AG10803 (cell line): ENCODE data around the gene JARID2.

ENCODE experiments used
- DNase-seq: peaks from one replicate; pipeline ENCODE4 v3.0.0; 2010; ENCODE audit warnings: low read depth
- H3K4me3 ChIP-seq: 2 replicates; pipeline ENCODE4 v1.5.1; 2011; ENCODE audit warnings: mild to moderate bottlenecking, low read length, control low read depth
- TF ChIP-seq, protein P1 (sequence below): conservative IDR thresholded peaks from 2 replicates; pipeline ENCODE4 v1.5.1; 2011; ENCODE audit warnings: mild to moderate bottlenecking, low read length, control low read depth, inconsistent platforms

Gene JARID2

DNA sequence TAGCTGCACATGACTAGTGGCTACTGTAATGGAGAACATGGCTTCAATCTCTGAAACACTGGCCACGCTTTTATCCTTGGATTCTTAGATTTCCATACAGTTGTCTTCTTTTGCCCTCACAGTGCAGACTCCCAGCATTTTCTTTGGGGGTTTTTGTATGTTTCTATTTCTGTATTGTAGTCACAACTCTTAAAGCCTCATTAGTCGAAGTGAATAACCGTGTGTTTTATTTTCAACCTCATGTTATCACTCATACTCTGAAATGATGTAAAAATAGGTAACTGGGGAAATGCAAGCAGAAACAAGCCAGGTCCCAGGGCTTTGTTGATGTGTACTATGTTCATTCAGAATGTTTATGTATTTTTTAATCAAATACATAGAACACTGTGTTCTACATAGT, 162.9 kb downstream of the JARID2 start:
- H3K4me3 ChIP-seq = no peak overlapping the region
- TF ChIP-seq, protein P1, sequence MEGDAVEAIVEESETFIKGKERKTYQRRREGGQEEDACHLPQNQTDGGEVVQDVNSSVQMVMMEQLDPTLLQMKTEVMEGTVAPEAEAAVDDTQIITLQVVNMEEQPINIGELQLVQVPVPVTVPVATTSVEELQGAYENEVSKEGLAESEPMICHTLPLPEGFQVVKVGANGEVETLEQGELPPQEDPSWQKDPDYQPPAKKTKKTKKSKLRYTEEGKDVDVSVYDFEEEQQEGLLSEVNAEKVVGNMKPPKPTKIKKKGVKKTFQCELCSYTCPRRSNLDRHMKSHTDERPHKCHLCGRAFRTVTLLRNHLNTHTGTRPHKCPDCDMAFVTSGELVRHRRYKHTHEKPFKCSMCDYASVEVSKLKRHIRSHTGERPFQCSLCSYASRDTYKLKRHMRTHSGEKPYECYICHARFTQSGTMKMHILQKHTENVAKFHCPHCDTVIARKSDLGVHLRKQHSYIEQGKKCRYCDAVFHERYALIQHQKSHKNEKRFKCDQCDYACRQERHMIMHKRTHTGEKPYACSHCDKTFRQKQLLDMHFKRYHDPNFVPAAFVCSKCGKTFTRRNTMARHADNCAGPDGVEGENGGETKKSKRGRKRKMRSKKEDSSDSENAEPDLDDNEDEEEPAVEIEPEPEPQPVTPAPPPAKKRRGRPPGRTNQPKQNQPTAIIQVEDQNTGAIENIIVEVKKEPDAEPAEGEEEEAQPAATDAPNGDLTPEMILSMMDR = no peak
- no peak for DNase-seq

- H3K4me3 ChIP-seq = no peak overlapping the region
- TF ChIP-seq, protein P1 = no peak
- no peak for DNase-seq
These were observed 163.6 kb downstream of the JARID2 start for GRCh38 chr6:15409301-15410125.

DNA sequence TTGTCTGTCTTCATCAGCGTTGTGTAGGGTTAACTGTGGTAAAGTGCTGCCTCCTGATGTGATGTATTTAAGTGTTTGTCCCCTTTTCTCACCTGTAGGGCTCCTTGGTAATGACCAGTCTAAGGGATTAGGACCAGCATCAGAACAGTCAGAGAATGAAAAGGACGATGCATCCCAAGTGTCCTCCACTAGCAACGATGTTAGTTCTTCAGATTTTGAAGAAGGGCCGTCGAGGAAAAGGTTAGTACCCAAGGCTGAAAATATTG, 164.2 kb downstream of the JARID2 start:
- no peak for DNase-seq
- no peak overlapping the region for H3K4me3 ChIP-seq
- TF ChIP-seq, protein P1 = no peak

GRCh38 chr6:15410752-15411151, 164.9 kb downstream of the JARID2 start:
- DNase-seq = no peak
- TF ChIP-seq, protein P1 = no peak
- H3K4me3 ChIP-seq = no peak overlapping the region

DNA sequence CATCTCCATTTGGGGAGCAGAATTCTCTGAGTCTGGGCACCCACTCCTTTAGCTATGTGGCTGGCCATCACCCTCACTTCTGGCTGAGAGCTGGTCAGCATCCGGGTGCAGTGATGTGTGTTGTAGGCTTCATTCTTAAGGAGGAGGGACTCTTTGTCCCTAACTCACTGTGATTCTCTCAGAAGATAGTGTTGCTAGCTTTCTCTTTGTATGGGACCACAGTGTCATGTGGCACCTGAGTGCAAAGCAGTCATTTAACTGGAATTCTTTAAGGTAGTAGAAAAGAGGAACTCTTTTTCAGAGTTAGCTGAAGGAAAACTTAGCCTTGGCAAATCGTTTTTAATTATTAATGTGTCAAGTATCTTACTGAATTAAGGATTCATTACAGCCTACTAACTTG, 165.9 kb downstream of the JARID2 start:
- no peak for DNase-seq
- H3K4me3 ChIP-seq = no peak overlapping the region
- TF ChIP-seq, protein P1 = no peak

GRCh38 chr6:15412767-15413166, 166.9 kb downstream of the JARID2 start:
- H3K4me3 ChIP-seq = no peak overlapping the region
- TF ChIP-seq, protein P1 = no peak

GRCh38 chr6:15413466-15414234, 167.8 kb downstream of the JARID2 start:
- TF ChIP-seq, protein P1 = no peak
- no peak overlapping the region for H3K4me3 ChIP-seq
- DNase-seq = peak; percentile 61

More at GRCh38 chr6:15412767-15413166, 166.9 kb downstream of the JARID2 start:
- no peak for DNase-seq
